Measurements from ENCODE around the gene PEX6.

GRCh38 chr6:42936398-42936797, 42.6 kb downstream of the PEX6 start:
- TF ChIP-seq CTCF (IDR thresholded peaks at IDR 0.05) (no peak), MAX (IDR thresholded peaks at IDR 0.05) (no peak), POLR2A (IDR thresholded peaks at IDR 0.05; ENCODE audit: low read length) (no peak), HMGXB4 (CRISPR knock-in tag; IDR thresholded peaks at IDR 0.05; ENCODE audit: borderline replicate concordance) (no peak), CBX8 (IDR thresholded peaks at IDR 0.05) (no peak), EP300 (IDR thresholded peaks at IDR 0.05) (no peak), KDM5A (IDR thresholded peaks at IDR 0.05) (no peak), KDM1A (IDR thresholded peaks at IDR 0.05; ENCODE audit: low read depth) (no peak)
